Stimulated activated CD4-positive, alpha-beta T cell treated with anti-CD3 and anti-CD28 coated beads, Interleukin-2, amount 100 ng/mL, for 4 hours (primary cell): ENCODE results near the gene CYSLTR2.

Experiments used
- DNase-seq: peaks from one replicate; pipeline ENCODE4 v3.0.0-alpha.2; 2020; ENCODE audit warnings: low read depth

CYSLTR2 gene

GRCh38 chr13:48741377-48741776 lies 87.6 kb downstream of the CYSLTR2 start:
- DNase-seq: no peak

DNA sequence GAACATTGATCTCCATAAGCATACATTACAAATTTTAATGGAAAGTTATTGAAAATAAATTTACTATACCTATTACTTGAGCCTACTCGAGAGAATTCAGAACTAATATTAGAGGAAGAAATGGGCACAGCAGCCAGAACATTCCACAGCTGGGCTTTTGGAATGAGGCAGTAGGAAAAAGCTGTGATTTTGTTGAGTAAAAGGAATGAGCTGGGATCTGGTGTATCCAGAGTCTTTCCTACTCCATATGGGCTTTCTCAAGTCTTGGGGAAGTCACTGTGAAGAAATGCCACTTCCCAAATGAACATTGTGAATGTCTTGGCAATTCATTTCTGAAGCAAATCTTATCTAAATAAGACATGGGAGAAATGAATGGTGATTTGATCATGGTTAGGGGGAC lies 93.1 kb downstream of the CYSLTR2 start:
- DNase-seq: no peak

DNA sequence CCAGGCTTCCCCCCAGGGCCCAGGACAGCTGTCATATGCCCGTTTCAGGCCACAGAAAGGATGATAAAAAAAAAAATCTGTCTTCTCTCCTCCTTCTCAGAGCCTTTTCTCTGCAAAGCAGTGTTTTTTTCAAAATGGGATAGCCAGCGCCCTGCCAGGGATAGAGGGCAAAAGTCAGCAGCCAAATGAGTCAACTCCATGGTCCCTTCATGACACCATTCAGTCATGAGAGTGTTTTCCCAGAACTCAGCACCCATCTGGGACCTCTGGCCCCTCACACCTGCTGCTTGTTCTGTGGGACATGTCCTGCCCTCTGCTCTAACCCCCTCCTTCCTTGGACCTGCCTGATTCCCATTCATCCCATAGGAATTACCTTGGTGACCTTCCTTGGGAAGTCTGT lies 95.0 kb downstream of the CYSLTR2 start:
- no peak for DNase-seq

DNA sequence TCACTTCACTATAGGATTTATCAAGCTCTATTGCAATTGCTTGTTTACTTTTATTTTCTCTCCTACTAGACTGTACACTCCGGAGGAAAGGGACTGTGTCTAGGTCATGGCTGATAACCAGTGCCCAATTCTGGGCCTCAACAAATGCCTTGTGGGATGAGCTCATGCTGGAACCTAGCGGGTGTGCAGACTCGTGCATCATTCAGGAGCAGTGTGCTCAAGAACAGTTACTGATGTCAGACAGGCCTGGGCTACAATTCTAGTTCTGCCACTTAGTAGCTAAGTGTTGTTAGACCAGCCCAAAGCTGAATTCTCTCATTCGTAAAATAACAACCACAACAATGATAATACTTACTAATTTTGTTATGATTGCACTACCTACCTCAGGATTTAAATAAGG lies 95.4 kb downstream of the CYSLTR2 start:
- DNase-seq: no peak

GRCh38 chr13:48749699-48750473 lies 96.2 kb downstream of the CYSLTR2 start:
- DNase-seq: peak; percentile 50

DNA sequence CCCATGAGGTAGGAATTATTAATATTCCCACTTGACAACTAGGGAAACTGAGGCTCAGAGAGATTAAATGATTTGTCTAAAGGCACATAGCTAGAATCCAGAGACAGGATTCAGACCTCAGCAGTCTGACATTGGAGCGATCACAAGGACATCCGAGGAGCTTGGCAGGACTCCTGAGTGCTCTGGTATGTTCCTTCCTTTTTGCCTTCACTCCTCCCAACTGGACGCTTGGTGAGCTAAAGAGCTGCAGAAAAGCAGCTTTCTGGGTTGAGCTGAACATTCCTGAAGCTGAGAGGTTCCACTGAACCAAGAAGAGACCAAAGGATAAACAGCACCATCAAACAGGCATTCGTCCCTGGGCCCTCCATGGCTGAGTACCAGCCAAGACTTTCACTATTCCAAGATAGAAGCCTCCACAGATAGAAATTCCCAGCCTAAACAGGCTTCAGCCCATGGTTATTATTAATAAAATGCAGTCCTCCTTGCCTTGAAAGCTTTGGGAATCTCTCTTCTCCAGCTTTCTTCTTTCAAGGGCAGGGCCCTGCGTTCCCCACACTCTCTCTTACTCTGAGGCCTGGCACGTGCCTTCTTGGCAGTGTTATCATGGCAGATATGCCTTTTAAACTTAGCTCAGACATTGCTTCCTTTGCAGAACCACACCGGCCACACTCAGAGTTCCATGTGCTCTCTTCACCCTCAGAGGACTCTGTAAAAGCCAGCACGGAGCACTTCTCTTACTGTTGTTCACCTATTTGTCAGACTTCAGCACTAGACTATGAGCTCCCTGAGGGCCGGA lies 97.1 kb downstream of the CYSLTR2 start:
- DNase-seq: no peak

GRCh38 chr13:48760626-48761025 lies 106.9 kb downstream of the CYSLTR2 start:
- DNase-seq: no peak
